Psoas muscle (tissue), 8 donors: ENCODE data around the gene LGR4. TPM values are rescaled to one million over a fixed set of nuclear protein-coding genes. Genes with fewer than 3 reads are reported as not detected.

Experiments used
- ATAC-seq, 4 donors: fragments of 200-7000 bp; cut with Tn5 transposase; one replicate each; pipeline ENCODE4 v1.9.1; 2020; ENCODE audit warnings: moderate library complexity in 3 of 4, mild to moderate bottlenecking in 2 of 4
- DNase-seq, 2 donors: peaks; one replicate each; pipeline ENCODE4 v3.0.0-alpha.2; 2020
- H3K27ac ChIP-seq: fragments of 200-600 bp; one replicate; pipeline ENCODE4 v1.8.0; 2022
- H3K27me3 ChIP-seq, 3 donors: fragments of 200-600 bp in 1 of 3; one replicate each; pipeline versions ENCODE4 v1.6.1 to v1.8.0; 2013 to 2022; ENCODE audit warnings: low read length in 2 of 3, mild to moderate bottlenecking in 2 of 3, moderate library complexity in 1 of 3; ENCODE audit not compliant: insufficient read depth in 3 of 3
- H3K36me3 ChIP-seq, 2 donors: fragments of 200-600 bp in 1 of 2; one replicate each; pipeline versions ENCODE4 v1.6.1 to v1.8.0; 2013 to 2022; ENCODE audit warnings: low read depth in 1 of 2, mild to moderate bottlenecking in 1 of 2, moderate library complexity in 1 of 2; ENCODE audit not compliant: insufficient read depth in 1 of 2
- H3K4me1 ChIP-seq: fragments of 200-600 bp; one replicate; pipeline ENCODE4 v1.8.0; 2022
- H3K4me3 ChIP-seq: fragments of 200-600 bp; one replicate; pipeline ENCODE4 v1.8.0; 2022; ENCODE audit warnings: mild to moderate bottlenecking
- H3K9me3 ChIP-seq: fragments of 200-600 bp; one replicate; pipeline ENCODE4 v1.8.0; 2022
- WGBS, 3 donors: extraction: QIAGEN DNeasy Blood & Tissue Kit; methylation state at CpG; one replicate each; pipeline versions ENCODE4 v1.1.6 to v1.1.7; 2013; 5-methylcytosine and 5-hydroxymethylcytosine counted together
- intact Hi-C, 2 donors: fragments of 100-400 bp; cut with DNase I; formaldehyde crosslinking; loops; one replicate each; pipeline versions ENCODE4 v1.11.0 to v1.14.2; 2022
- polyA plus RNA-seq, 3 donors: library from polyadenylated mRNA; stranded (reverse); fragments of 200-250 nt; gene quantifications; one replicate each; pipeline ENCODE4 v1.2.3, GENCODE V29; 2013
- total RNA-seq, 4 donors: library from RNA; stranded (reverse); fragmentation: NEBNext Ultra II Directional in 2 of 4; extraction: Animal tissue kit (Norgen Biotek cat#: 25700) in 2 of 4; gene quantifications; one replicate each; pipeline versions ENCODE4 v1.2.1 to v1.2.4, GENCODE V29; 2021 to 2023
- TF ChIP-seq, protein P1 (sequence below): fragments of 200-600 bp; IDR thresholded peaks from one replicate; pipeline ENCODE4 v1.8.0; 2022; ENCODE audit warnings: antibody characterized with exemption
- donor health status: healthy with polysubstance abuse.
- donor health status: DM: no; HTN: no; CAD: no; lungs with moderate emphysema.
- donor health status: Bipolar disorder and iron deficiency.
- donor health status: healthy.
- donor health status: DM: yes; HTN: yes; CAD: no.
- donor health status: DM: no; HTN: no; CAD: no.
- donor health status: DM: no; HTN: no; CAD: no.
- donor health status: DM: yes; HTN: yes; CAD: no.

LGR4 gene
- total and polyA plus RNA-seq, 7 donors, result 3.9 to 15.2 (median 8.0) TPM

DNA sequence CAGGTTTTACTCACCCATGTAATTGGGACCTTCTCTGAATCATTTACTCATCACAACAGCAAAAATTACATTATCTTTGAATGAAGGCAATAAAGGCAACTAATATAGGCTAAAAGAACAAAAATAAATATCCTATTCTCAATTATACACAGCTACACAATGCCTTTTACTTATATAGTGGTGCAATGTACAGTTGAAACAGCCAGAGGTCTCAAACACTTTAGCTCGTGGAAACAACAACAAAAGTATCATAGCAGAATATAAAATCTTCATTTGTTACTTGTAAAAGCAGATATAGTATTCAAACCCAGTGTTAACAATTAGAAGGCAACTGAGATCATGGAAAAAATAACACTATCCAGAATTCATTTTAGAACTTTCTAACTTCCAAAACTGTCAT, 88.9 kb downstream of the LGR4 start:
- H3K27ac ChIP-seq, result no peak overlapping the region
- no peaks in the 10 kb centered on the region for H3K27me3 ChIP-seq
- WGBS, 3 donors, result 78 to 84% (median 81%) methylated on average over 1 of the region's 1 CpG
- H3K4me3 ChIP-seq, result no peak overlapping the region
- DNase-seq, result no peak
- H3K9me3 ChIP-seq, result no peaks in the 10 kb centered on the region
- TF ChIP-seq, protein P1, sequence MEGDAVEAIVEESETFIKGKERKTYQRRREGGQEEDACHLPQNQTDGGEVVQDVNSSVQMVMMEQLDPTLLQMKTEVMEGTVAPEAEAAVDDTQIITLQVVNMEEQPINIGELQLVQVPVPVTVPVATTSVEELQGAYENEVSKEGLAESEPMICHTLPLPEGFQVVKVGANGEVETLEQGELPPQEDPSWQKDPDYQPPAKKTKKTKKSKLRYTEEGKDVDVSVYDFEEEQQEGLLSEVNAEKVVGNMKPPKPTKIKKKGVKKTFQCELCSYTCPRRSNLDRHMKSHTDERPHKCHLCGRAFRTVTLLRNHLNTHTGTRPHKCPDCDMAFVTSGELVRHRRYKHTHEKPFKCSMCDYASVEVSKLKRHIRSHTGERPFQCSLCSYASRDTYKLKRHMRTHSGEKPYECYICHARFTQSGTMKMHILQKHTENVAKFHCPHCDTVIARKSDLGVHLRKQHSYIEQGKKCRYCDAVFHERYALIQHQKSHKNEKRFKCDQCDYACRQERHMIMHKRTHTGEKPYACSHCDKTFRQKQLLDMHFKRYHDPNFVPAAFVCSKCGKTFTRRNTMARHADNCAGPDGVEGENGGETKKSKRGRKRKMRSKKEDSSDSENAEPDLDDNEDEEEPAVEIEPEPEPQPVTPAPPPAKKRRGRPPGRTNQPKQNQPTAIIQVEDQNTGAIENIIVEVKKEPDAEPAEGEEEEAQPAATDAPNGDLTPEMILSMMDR, result no peak
- intact Hi-C loops, result no loop called here
- no peaks in the 10 kb centered on the region for H3K4me1 ChIP-seq
- peaks cover 7 to 48% of the 10 kb centered on the region in 2 donors for H3K36me3 ChIP-seq
- no peak for ATAC-seq

DNA sequence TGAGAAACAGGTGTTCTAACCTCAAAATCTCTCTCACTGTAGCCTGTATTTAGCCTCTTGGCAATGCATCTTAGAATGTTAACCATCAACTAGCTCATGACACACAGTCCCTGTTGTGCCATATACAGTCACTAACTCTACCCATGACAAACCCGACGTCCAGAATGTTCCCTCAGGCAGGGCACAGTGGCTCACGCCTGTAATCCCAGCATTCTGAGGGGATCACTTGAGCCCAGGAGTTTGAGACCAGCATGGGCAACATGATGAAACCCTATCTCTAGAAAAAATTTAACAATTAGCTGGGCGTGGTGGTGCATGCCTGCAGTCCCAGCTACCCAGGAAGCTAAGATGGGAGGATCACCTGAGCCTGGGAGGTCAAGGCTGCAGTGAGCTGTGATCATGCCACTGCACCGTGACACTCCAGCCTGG, 91.3 kb downstream of the LGR4 start:
- no peaks in the 10 kb centered on the region for H3K4me1 ChIP-seq
- peaks cover 7 to 64% of the 10 kb centered on the region in 2 donors for H3K36me3 ChIP-seq
- intact Hi-C loops, result no loop called here
- no peaks in the 10 kb centered on the region for H3K27me3 ChIP-seq
- no peak for ATAC-seq
- no peak overlapping the region for H3K27ac ChIP-seq
- no peak overlapping the region for H3K4me3 ChIP-seq
- H3K9me3 ChIP-seq, result no peaks in the 10 kb centered on the region
- DNase-seq, result no peak
- TF ChIP-seq, protein P1, result no peak
- WGBS, 3 donors, result 76 to 87% (median 77%) methylated on average over 5 of the region's 5 CpGs

DNA sequence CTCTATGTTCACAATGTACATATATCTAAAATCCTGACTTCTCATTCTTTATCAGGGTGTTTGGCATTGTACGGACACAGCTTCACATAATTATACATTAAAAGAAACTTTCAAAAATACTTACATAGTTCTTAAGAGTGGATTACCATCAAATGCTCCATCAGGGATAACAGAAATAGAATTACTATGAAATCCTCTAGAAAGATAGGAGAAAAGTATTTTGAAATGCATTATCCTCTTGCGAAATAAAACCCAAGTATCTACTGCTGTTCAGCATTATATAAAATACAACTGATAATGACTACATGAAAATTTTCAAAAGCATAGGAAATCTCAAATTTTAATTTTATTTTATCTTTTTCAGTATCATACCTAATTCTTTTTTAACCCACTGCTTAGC, 91.8 kb downstream of the LGR4 start:
- Histone ChIP-seq H3K4me1 (no peaks in the 10 kb centered on the region), H3K27ac (no peak overlapping the region), H3K4me3 (no peak overlapping the region), H3K27me3 (no peaks in the 10 kb centered on the region), H3K9me3 (no peaks in the 10 kb centered on the region), H3K36me3 (peaks cover 7 to 64% of the 10 kb centered on the region in 2 donors)
- WGBS, 3 donors, result 98 to 99% (median 99%) methylated on average over 2 of the region's 2 CpGs
- TF ChIP-seq, protein P1, result no peak
- intact Hi-C loops, result no loop called here
- DNase-seq (no peak), ATAC-seq (no peak)

DNA sequence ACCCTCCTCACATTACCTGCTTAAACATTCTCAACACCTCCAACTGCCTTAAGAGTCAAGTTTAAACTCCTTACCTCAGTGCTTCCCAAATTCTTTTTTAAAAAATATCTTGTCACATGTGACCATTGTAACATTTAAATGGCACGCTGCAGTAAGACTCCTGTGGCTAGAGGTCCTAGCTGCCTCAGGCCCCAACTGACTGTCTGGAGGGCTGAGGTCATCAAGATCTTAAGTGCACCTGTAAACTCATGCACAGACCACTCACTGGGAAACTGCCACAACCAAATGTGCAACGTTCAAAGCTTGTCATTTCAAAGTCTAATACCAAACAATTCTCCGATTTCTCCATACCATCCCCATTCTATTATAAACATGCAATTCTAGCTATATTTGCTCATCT, 93.1 kb downstream of the LGR4 start:
- TF ChIP-seq, protein P1, result no peak
- no peaks in the 10 kb centered on the region for H3K4me1 ChIP-seq
- intact Hi-C loops, result no loop called here
- WGBS, 3 donors, result 81 to 83% (median 83%) methylated on average over 3 of the region's 3 CpGs
- no peak overlapping the region for H3K4me3 ChIP-seq
- H3K9me3 ChIP-seq, result no peaks in the 10 kb centered on the region
- DNase-seq (no peak), ATAC-seq (no peak)
- no peak overlapping the region for H3K27ac ChIP-seq
- H3K27me3 ChIP-seq, result no peaks in the 10 kb centered on the region
- peaks cover 7 to 71% of the 10 kb centered on the region in 2 donors for H3K36me3 ChIP-seq

DNA sequence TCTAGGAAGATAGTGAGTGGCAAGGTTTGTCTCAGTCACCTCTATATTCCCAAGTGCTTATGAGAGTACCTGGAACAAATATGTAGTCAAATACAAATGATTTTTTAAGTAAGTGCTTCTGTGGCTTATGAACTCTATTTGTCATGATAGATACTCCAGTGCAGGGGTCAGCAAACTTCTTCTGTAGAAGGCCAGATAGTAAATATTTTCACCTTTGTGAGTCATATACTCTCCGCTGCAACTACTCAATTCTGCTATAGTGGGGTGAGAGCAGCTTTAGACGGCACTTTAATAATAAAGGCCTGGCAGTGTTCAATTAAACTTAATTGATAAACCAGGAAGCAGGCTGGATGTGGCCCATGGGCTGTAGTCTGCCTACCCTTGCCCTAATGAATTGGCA, 97.2 kb downstream of the LGR4 start:
- ATAC-seq, result no peak
- WGBS, 3 donors, result 92 to 96% (median 94%) methylated on average over 2 of the region's 2 CpGs
- Histone ChIP-seq H3K4me1 (no peaks in the 10 kb centered on the region), H3K9me3 (no peaks in the 10 kb centered on the region), H3K27ac (no peak overlapping the region), H3K27me3 (no peaks in the 10 kb centered on the region), H3K4me3 (no peak overlapping the region), H3K36me3 (peaks cover 14 to 81% of the 10 kb centered on the region in 2 donors)
- DNase-seq, result no peak
- intact Hi-C loops, result no loop called here
- TF ChIP-seq, protein P1, result no peak
